ENCODE results near the gene GRIN2C. TPM values are rescaled to one million over a fixed set of nuclear protein-coding genes. Genes with fewer than 3 reads are reported as not detected.

Gene GRIN2C
- total and polyA plus RNA-seq, 9 of the 15 experiments (the other 6 are each of a cell fraction or from before 2014, with no cell fraction given): under 0.01 to 0.33 (median 0.10) TPM; not detected in 2

DNA sequence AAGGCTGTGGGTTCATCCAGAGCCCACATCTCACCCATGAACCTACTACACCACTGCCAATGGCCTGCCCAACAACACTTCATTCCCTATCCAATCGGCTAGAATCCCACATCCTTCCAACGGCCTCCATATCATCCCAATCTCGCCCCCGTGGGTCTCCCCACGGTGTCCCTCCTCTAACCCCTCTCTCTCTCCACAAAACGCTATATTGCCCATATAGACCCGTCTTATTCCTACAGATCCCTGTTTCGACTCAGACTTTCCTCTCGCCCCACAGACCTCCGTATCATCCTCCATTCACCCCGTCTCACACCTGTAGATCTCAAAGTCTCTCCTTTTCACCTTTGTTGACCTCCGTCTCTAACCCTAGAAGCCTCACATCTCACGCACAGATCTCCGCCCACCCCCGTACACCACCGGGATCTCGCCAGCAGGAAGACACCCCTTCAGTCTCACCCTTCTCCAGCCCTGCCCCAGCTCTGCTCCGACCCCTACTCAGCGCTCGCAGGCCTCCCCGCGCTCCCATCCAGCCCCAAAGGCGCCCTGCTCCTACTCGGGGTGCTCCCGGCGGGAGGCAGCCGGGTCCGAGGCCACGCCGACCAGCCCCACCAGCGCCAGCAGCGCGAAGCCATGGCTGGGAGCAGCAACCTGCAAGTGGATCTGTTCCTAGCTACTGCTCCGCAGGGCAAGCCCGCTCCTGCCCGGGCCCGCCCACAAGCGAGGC, 12.8 kb upstream of the GRIN2C start, which contains the start of gene FDXR (continued):
- TF ChIP-seq ZNF407 (IDR thresholded peaks at IDR 0.05; ENCODE audit: low read depth): no peak; the same call in 1 of the 2 replicates
- TF ChIP-seq GABPB1 (CRISPR knock-in tag; IDR thresholded peaks at IDR 0.05): 0 out of 2 replicates have a peak, but pooled peaks have one; percentile 1
- peak; percentile 2; the same call in 1 of the 2 replicates for TF ChIP-seq GTF2E2 (tag; IDR thresholded peaks at IDR 0.05)
- TF ChIP-seq BCOR (IDR thresholded peaks at IDR 0.05): peak; percentile 60; the same call in 1 of the 2 replicates
- TF ChIP-seq TBP (optimal IDR thresholded peaks at IDR 0.05; ENCODE audit: low read depth, low read length): peak; percentile 89
- TF ChIP-seq ZNF592 (IDR thresholded peaks at IDR 0.05): no peak
- TF ChIP-seq BHLHE40 (IDR thresholded peaks at IDR 0.05; ENCODE audit: low read length): no peak
- no peak for TF ChIP-seq ADNP (tag; IDR thresholded peaks at IDR 0.05)
- TF ChIP-seq BRF1 (IDR thresholded peaks at IDR 0.05; ENCODE audit: borderline replicate concordance, extremely low read depth, insufficient read length): no peak
- 0 out of 2 replicates have a peak, but pooled peaks have one; percentile 36 for TF ChIP-seq NR1H2 (CRISPR knock-in tag; IDR thresholded peaks at IDR 0.05)
- TF ChIP-seq RNF2 (IDR thresholded peaks at IDR 0.05): no peak
- peak; percentile 91 for TF ChIP-seq RBFOX2 (IDR thresholded peaks at IDR 0.05; ENCODE audit: low read depth, low read length)
- no peak for TF ChIP-seq CHCHD3 (CRISPR knock-in tag; IDR thresholded peaks at IDR 0.05)
- TF ChIP-seq FOXJ3 (CRISPR knock-in tag; IDR thresholded peaks at IDR 0.05): no peak
- TF ChIP-seq NR3C1 (CRISPR knock-in tag; IDR thresholded peaks at IDR 0.05): no peak
- TF ChIP-seq ZSCAN29 (IDR thresholded peaks at IDR 0.05): peak; percentile 98
- TF ChIP-seq KLF1 (tag; IDR thresholded peaks at IDR 0.05): no peak
- TF ChIP-seq HMGN3 (IDR thresholded peaks at IDR 0.05; ENCODE audit: borderline replicate concordance, extremely low read depth, insufficient read length, low read depth, low read length): peak; percentile 15

Measured in K562 (cell line).